ENCODE results near the gene ZRANB1. TPM values are rescaled to one million over a fixed set of nuclear protein-coding genes. Genes with fewer than 3 reads are reported as not detected.
A peak's percentile ranks its signal among the peaks of the same experiment; 100 is the strongest.

ZRANB1 gene
- total RNA-seq, 1 experiment from 2014 or later, result 22.6 TPM

GRCh38 chr10:125016611-125017202 lies 74.8 kb downstream of the ZRANB1 start:
- TF ChIP-seq CTCF (conservative IDR thresholded peaks at IDR 0.05; ENCODE audit: low read depth, low read length), result no peak
- TF ChIP-seq EZH2 (IDR thresholded peaks at IDR 0.05; ENCODE audit: borderline replicate concordance, low read depth, low read length, poor library complexity, severe bottlenecking), result no peak
- Histone ChIP-seq H3K27ac (ENCODE audit: low read depth, low read length, poor library complexity, severe bottlenecking) (peak overlapping the region; percentile 22), H3K4me3 (ENCODE audit: low read depth, low read length, poor library complexity, severe bottlenecking) (no peak overlapping the region), H3K4me1 (ENCODE audit: insufficient read depth, low read length, poor library complexity, severe bottlenecking) (peaks cover 26% of the 10 kb centered on the region), H3K27me3 (replicated peaks; ENCODE audit: insufficient read depth, low read depth, low read length, poor library complexity) (no peaks in the 10 kb centered on the region), H3K9me3 (ENCODE audit: low read depth, low read length, poor library complexity, severe bottlenecking) (no peaks in the 10 kb centered on the region), H3K36me3 (ENCODE audit: insufficient read depth, low read length, poor library complexity, severe bottlenecking) (no peaks in the 10 kb centered on the region)
- no peak for DNase-seq (ENCODE audit: low spot score)
- ChIA-PET CTCF (no interaction called here), POLR2A (ENCODE audit: low non-redundant PET) (no interaction called here)
- no TSS peak for BruUV-seq (replicated peaks)
- intact Hi-C loops (cut with micrococcal nuclease; ENCODE audit: unreplicated experiment), result no loop called here

- no TSS peak for BruUV-seq (replicated peaks)
Observed at GRCh38 chr10:125017547-125018298, 75.8 kb downstream of the ZRANB1 start.

GRCh38 chr10:125018576-125019143 lies 76.7 kb downstream of the ZRANB1 start:
- Histone ChIP-seq H3K4me3 (ENCODE audit: low read depth, low read length, poor library complexity, severe bottlenecking) (no peak overlapping the region), H3K27me3 (replicated peaks; ENCODE audit: insufficient read depth, low read depth, low read length, poor library complexity) (no peaks in the 10 kb centered on the region), H3K27ac (ENCODE audit: low read depth, low read length, poor library complexity, severe bottlenecking) (no peak overlapping the region), H3K9me3 (ENCODE audit: low read depth, low read length, poor library complexity, severe bottlenecking) (no peaks in the 10 kb centered on the region), H3K36me3 (ENCODE audit: insufficient read depth, low read length, poor library complexity, severe bottlenecking) (no peaks in the 10 kb centered on the region), H3K4me1 (ENCODE audit: insufficient read depth, low read length, poor library complexity, severe bottlenecking) (peaks cover 37% of the 10 kb centered on the region)
- BruUV-seq (replicated peaks), result no TSS peak
- no peak for DNase-seq (ENCODE audit: low spot score)
- TF ChIP-seq CTCF (conservative IDR thresholded peaks at IDR 0.05; ENCODE audit: low read depth, low read length), result no peak
- no peak for TF ChIP-seq EZH2 (IDR thresholded peaks at IDR 0.05; ENCODE audit: borderline replicate concordance, low read depth, low read length, poor library complexity, severe bottlenecking)
- ChIA-PET POLR2A (ENCODE audit: low non-redundant PET) (no interaction called here), CTCF (no interaction called here)
- intact Hi-C loops (cut with micrococcal nuclease; ENCODE audit: unreplicated experiment), result no loop called here

More at GRCh38 chr10:125017547-125018298, 75.8 kb downstream of the ZRANB1 start:
- CTCF ChIA-PET, result no interaction called here
- no peak for DNase-seq (ENCODE audit: low spot score)
- Histone ChIP-seq H3K4me1 (ENCODE audit: insufficient read depth, low read length, poor library complexity, severe bottlenecking) (peaks cover 28% of the 10 kb centered on the region), H3K27ac (ENCODE audit: low read depth, low read length, poor library complexity, severe bottlenecking) (no peak overlapping the region), H3K4me3 (ENCODE audit: low read depth, low read length, poor library complexity, severe bottlenecking) (no peak overlapping the region), H3K27me3 (replicated peaks; ENCODE audit: insufficient read depth, low read depth, low read length, poor library complexity) (no peaks in the 10 kb centered on the region), H3K36me3 (ENCODE audit: insufficient read depth, low read length, poor library complexity, severe bottlenecking) (no peaks in the 10 kb centered on the region), H3K9me3 (ENCODE audit: low read depth, low read length, poor library complexity, severe bottlenecking) (no peaks in the 10 kb centered on the region)
- POLR2A ChIA-PET (ENCODE audit: low non-redundant PET), result no interaction called here
- TF ChIP-seq CTCF (conservative IDR thresholded peaks at IDR 0.05; ENCODE audit: low read depth, low read length) (no peak), EZH2 (IDR thresholded peaks at IDR 0.05; ENCODE audit: borderline replicate concordance, low read depth, low read length, poor library complexity, severe bottlenecking) (no peak)
- intact Hi-C loops (cut with micrococcal nuclease; ENCODE audit: unreplicated experiment), result no loop called here

Measured in A673 (cell line).